ENCODE measurements around the gene TFR2. TPM values are rescaled to one million over a fixed set of nuclear protein-coding genes. Genes with fewer than 3 reads are reported as not detected.
A peak's percentile ranks its signal among the peaks of the same experiment; 100 is the strongest.

The TFR2 gene
- total and polyA plus RNA-seq, 2 of the 13 experiments (the other 11 are each of a cell fraction or from before 2014, with no cell fraction given) = 36.9 to 64.2 TPM

- TF ChIP-seq ZNF780A (CRISPR knock-in tag; IDR thresholded peaks at IDR 0.05) (no peak), ZNF335 (CRISPR knock-in tag; IDR thresholded peaks at IDR 0.05) (peak; percentile 40; the same call in 1 of the 2 replicates), ZFP36L2 (CRISPR knock-in tag; IDR thresholded peaks at IDR 0.05) (peak; percentile 85; the same call in 1 of the 2 replicates), ZNF556 (CRISPR knock-in tag; IDR thresholded peaks at IDR 0.05; ENCODE audit: borderline replicate concordance) (peak; percentile 61; the same call in 1 of the 2 replicates), HNF4G (IDR thresholded peaks at IDR 0.05; ENCODE audit: borderline replicate concordance, low read depth, low read length) (peak; percentile 52; the same call in 1 of the 2 replicates), HNF4G (CRISPR knock-in tag; IDR thresholded peaks at IDR 0.05; ENCODE audit: borderline replicate concordance, low read depth) (no peak), FOXM1 (CRISPR knock-in tag; IDR thresholded peaks at IDR 0.05) (0 out of 2 replicates have a peak, but pooled peaks have one; percentile 42), ZNF773 (CRISPR knock-in tag; IDR thresholded peaks at IDR 0.05; ENCODE audit: borderline replicate concordance) (no peak), NCOA5 (CRISPR knock-in tag; IDR thresholded peaks at IDR 0.05) (no peak), TFE3 (CRISPR knock-in tag; IDR thresholded peaks at IDR 0.05) (peak; percentile 34; the same call in 1 of the 2 replicates), ZBTB43 (CRISPR knock-in tag; conservative IDR thresholded peaks at IDR 0.05) (no peak), KLF13 (CRISPR knock-in tag; IDR thresholded peaks at IDR 0.05) (no peak), POLR2G (IDR thresholded peaks at IDR 0.05; ENCODE audit: low read depth, low read length) (peak; percentile 96), NCOR1 (IDR thresholded peaks at IDR 0.05; ENCODE audit: borderline replicate concordance, low read length) (no peak), ZNF891 (CRISPR knock-in tag; IDR thresholded peaks at IDR 0.05) (0 out of 2 replicates have a peak, but pooled peaks have one; percentile 16), ZC3H13 (CRISPR knock-in tag; IDR thresholded peaks at IDR 0.05) (peak; percentile 78; the same call in 1 of the 2 replicates), BCL6 (CRISPR knock-in tag; IDR thresholded peaks at IDR 0.05) (peak; percentile 60), SALL2 (CRISPR knock-in tag; IDR thresholded peaks at IDR 0.05) (0 out of 2 replicates have a peak, but pooled peaks have one; percentile 44), ZNF329 (CRISPR knock-in tag; IDR thresholded peaks at IDR 0.05; ENCODE audit: low read depth) (peak; percentile 9; the same call in 1 of the 2 replicates), ZNF737 (CRISPR knock-in tag; IDR thresholded peaks at IDR 0.05; ENCODE audit: borderline replicate concordance) (0 out of 2 replicates have a peak, but pooled peaks have one; percentile 42), ZNF552 (CRISPR knock-in tag; IDR thresholded peaks at IDR 0.05; ENCODE audit: borderline replicate concordance) (no peak), ZNF460 (CRISPR knock-in tag; IDR thresholded peaks at IDR 0.05; ENCODE audit: borderline replicate concordance) (peak; percentile 43; the same call in 1 of the 2 replicates)
- TF ChIP-seq, protein P1, sequence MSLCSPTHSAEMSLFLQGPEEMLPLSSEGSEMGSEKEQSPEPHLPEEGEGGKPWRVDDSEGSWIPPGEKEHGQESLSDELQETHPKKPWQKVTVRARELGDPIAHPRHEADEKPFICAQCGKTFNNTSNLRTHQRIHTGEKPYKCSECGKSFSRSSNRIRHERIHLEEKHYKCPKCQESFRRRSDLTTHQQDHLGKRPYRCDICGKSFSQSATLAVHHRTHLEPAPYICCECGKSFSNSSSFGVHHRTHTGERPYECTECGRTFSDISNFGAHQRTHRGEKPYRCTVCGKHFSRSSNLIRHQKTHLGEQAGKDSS (CRISPR knock-in tag; IDR thresholded peaks at IDR 0.05; ENCODE audit: borderline replicate concordance, low read depth) = 0 out of 2 replicates have a peak, but pooled peaks have one; percentile 22
- TF ChIP-seq, protein P2, sequence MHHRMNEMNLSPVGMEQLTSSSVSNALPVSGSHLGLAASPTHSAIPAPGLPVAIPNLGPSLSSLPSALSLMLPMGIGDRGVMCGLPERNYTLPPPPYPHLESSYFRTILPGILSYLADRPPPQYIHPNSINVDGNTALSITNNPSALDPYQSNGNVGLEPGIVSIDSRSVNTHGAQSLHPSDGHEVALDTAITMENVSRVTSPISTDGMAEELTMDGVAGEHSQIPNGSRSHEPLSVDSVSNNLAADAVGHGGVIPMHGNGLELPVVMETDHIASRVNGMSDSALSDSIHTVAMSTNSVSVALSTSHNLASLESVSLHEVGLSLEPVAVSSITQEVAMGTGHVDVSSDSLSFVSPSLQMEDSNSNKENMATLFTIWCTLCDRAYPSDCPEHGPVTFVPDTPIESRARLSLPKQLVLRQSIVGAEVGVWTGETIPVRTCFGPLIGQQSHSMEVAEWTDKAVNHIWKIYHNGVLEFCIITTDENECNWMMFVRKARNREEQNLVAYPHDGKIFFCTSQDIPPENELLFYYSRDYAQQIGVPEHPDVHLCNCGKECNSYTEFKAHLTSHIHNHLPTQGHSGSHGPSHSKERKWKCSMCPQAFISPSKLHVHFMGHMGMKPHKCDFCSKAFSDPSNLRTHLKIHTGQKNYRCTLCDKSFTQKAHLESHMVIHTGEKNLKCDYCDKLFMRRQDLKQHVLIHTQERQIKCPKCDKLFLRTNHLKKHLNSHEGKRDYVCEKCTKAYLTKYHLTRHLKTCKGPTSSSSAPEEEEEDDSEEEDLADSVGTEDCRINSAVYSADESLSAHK (CRISPR knock-in tag; IDR thresholded peaks at IDR 0.05; ENCODE audit: borderline replicate concordance) = 0 out of 2 replicates have a peak, but pooled peaks have one; percentile 37
These were observed 55.7 kb downstream of the TFR2 start, which contains the start of gene LRCH4 (continued) for GRCh38 chr7:100585511-100586265.
